ENCODE results near the gene ADAM23.

The ADAM23 gene

GRCh38 chr2:206512999-206513398 is 69.7 kb downstream of the ADAM23 start:
- DNase-seq: no peak

GRCh38 chr2:206515580-206515979 is 72.2 kb downstream of the ADAM23 start:
- no peak for DNase-seq

DNA sequence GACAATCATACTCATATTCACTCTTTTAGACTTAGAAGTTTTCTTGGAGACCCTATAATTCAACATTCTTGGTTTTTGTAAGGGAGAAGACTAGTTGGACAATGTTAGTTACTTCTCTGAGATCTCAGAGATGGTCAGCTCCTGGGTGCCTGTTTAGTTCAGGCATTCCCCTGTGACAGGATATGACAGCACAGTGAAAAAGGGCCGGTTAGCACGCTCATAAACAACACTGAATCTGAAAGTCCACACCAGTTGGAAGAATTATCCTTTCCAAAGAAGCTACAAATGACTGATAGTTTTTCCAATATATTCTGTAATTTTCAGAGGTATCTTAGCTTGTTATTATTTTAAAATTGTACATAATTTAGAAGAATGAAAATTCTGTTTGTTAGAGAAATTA is 75.7 kb downstream of the ADAM23 start:
- DNase-seq: no peak

GRCh38 chr2:206520450-206520849 is 77.1 kb downstream of the ADAM23 start:
- DNase-seq: no peak

GRCh38 chr2:206521115-206521514 is 77.8 kb downstream of the ADAM23 start:
- no peak for DNase-seq

- DNase-seq: no peak
Observed at GRCh38 chr2:206521612-206522011, 78.3 kb downstream of the ADAM23 start.

DNA sequence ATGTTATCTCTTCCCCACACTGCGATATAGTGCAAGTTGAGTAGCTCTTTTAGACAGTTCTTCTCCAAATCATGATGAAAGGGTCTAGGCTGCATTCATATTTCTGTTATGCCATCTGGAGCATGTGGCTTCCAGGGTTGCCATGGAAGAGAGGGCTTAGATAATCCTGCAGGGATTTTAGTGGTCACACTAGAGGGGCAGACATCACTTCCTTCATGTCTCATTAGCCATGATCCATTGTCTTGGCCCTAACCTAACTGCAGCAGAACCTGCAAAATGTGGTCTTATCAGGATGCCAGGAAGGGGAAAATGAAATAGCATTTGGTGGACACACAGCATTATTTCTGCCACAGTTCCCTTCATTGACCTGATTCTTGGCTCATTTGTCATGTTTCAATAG is 83.1 kb downstream of the ADAM23 start:
- no peak for DNase-seq

DNA sequence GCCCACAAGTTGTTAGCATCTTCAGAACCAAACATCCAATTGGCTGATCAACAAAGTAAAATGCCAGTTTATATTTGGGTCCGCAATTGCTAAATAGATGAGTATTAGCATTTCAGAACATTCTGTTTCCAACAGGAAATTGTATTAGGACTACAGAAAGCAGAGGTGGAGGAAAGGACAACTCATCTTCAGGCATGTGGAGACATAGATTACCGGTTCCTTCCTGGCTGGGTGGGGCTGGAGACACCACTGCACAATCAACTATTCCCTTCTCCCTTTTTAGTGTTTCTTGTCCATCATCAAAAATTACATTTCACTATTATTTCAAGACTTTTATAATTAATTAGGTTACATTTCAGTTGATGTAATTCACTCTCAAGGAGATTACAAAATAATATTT is 83.8 kb downstream of the ADAM23 start:
- no peak for DNase-seq

GRCh38 chr2:206530727-206531126 is 87.4 kb downstream of the ADAM23 start:
- no peak for DNase-seq

DNA sequence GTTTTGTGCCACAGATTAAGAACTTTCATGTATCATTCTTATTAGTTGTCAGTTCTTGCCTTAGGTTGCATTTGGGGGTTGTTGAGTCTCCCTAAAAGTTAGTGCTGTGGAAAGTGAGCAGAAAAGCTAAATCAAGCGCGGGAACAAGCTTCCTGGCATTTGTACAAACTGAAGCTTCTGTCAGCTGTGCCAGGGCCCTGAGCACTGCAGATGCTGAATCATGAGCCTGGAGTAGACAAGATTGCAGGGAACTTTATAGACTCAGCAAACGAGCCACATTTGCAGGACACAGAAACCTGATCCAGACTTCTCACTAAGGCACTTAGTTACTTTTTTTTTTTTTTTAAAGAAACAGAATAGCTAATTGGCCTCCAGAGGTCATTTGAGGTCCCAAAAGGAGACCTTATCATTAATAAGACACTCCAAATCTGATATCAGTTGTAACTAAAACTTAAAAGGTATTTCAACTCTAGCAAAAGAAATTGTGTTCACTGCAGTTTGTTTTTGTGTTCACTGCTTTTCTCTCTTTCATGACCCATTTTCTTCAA is 88.7 kb downstream of the ADAM23 start:
- no peak for DNase-seq

GRCh38 chr2:206533977-206534376 is 90.6 kb downstream of the ADAM23 start:
- DNase-seq: no peak

DNA sequence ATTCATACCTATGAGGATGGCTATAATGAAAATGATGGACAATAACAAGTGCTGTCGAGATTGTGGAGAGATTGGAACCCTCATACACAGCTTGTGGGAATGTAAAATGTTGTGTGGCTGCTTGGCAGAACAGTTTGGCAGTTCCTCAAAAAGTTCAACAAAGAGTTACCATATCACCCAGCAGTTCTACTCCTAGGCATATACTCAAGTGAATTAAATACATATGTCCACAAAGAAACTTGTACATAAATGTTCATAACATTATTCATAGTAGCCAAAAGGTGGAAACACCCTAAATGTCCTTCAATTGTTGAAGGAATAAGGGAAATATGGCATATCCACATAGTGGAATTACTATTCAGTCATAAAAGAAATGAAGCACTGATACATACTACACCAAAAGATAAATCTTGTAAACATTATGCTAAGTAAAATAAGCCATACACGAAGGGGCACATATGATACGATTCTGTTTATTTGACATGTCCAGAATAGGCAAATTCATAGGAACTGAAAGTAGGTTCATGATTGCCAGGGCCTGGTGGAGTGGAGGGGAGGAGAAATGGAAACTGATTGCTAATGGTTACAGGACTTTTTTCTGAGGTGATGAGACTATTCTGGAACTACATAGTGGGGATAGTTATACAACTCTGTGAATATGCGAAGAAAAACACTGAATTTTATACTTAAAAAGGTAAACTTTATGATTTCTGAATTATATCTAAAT is 92.1 kb downstream of the ADAM23 start:
- no peak for DNase-seq

- no peak for DNase-seq
Observed at GRCh38 chr2:206540757-206541156, 97.4 kb downstream of the ADAM23 start.

DNA sequence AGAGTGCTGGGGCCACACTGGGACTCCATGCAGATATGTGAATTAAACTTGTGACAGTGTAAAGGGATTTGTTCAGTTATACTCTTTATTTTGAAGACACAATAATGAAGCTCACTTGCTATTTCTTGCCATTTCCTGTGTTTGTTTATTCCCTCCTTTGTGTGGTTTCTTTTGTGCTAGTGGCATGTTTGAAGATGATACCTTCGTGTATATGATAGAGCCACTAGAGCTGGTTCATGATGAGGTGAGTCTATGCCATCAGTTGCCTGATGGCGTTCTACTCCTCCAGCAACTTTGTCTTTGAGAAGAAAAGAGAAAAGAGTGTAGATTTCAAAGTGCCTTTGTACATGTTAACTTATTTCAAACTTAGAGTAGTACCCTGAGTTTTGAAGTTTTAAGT is 99.7 kb downstream of the ADAM23 start:
- no peak for DNase-seq

- no peak for DNase-seq
Observed at GRCh38 chr2:206548383-206548782, 105.1 kb downstream of the ADAM23 start.

DNA sequence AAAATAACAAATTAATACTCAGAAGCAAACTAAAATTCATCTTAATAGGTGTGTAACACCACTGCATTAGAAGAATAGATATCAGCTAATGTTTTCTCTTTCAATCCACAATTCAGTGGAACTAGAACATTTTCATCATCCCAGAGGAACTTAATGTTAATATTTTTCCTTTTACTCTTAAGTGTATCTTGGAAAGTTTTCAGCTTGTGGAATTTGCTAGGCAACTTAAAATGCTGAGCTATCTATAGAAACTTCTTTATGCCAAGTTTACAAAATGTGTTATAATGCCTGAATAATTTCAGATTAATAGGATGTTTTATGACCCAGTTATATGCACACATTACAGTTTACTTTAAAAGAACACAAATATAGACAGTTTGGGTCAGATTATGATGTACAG is 112.4 kb downstream of the ADAM23 start:
- no peak for DNase-seq

- DNase-seq: no peak
Observed at GRCh38 chr2:206556357-206556949, 113.1 kb downstream of the ADAM23 start.

DNA sequence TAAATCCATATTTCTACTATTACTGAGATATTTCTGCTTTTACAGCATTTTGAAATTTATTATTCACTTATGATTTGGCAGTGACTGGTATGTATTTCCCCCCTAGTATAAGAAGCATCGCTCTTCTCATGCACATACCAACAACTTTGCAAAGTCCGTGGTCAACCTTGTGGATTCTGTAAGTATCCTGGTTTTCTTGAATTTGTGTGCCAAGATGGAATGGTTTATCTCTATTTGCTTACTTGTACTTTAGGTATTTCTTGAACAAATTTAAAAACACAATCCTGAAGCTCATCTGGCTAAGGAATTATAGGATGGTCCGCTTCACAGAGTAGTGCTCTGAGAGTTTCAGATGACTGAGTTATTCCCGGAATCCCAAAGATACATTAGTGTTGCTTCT is 114.0 kb downstream of the ADAM23 start:
- no peak for DNase-seq

GRCh38 chr2:206558492-206558891 is 115.2 kb downstream of the ADAM23 start:
- no peak for DNase-seq

DNA sequence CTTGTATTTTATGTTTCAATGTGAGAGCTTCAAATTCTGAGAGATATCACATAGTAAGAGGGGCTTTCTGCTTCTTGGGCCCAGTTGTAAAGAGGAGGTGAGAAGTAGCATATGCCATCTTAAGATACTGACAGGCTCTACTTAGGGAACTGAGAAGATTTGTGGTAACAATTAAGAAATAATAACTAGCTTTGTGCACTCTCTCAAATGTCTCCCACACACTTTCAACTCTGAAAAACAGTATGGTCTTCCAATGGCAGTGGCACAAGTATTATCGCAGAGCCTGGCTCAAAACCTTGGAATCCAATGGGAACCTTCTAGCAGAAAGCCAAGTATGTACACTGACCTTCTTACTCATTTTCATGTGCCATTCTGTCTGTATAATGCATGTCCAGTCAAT is 118.6 kb downstream of the ADAM23 start:
- no peak for DNase-seq

GRCh38 chr2:206562375-206562774 is 119.0 kb downstream of the ADAM23 start:
- no peak for DNase-seq

GRCh38 chr2:206563374-206563773 is 120.0 kb downstream of the ADAM23 start:
- DNase-seq: no peak

DNA sequence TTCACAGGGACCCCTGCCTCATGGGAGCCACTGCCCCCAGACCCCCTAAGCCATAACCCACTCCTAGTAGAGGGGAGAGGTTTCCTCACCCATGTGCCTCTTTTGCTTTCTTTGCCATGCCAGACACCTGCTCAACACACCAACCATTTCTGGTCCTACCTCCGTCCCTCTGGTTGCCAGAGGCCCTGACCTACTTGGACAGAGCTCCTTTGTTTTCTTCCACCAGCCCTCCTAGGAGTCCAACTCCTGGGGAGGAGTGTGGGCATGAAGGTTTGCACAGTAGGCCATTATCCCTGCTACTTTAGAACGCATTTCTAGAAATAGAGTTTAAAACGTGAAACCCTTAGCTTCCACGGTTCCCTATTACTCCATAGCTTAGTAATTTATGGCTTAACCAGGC is 122.3 kb downstream of the ADAM23 start:
- DNase-seq: no peak

GRCh38 chr2:206569470-206569869 is 126.1 kb downstream of the ADAM23 start:
- no peak for DNase-seq

GRCh38 chr2:206570199-206570598 is 126.9 kb downstream of the ADAM23 start:
- no peak for DNase-seq
